ENCODE data around the gene GRAP2.

Gene GRAP2

GRCh38 chr22:39979048-39979447 lies 78.2 kb downstream of the GRAP2 start:
- Histone ChIP-seq H4K20me1 (ENCODE audit: insufficient read depth, low read length) (no peaks in the 10 kb centered on the region), H3K9me2 (replicated peaks; ENCODE audit: insufficient read depth, low read length) (no peaks in the 10 kb centered on the region), H3K9me3 (replicated peaks; ENCODE audit: insufficient read depth, low read length) (no peaks in the 10 kb centered on the region), H3K27ac (ENCODE audit: low read length) (no peak overlapping the region), H3K36me3 (replicated peaks; ENCODE audit: insufficient read depth, low read length) (no peaks in the 10 kb centered on the region), H3K79me2 (ENCODE audit: low read length) (no peaks in the 10 kb centered on the region), H3K27me3 (replicated peaks; ENCODE audit: insufficient read depth, low read length) (no peaks in the 10 kb centered on the region), H3F3A (ENCODE audit: insufficient read depth, low read length) (no peaks in the 10 kb centered on the region), H2AFZ (ENCODE audit: low read length) (no peak overlapping the region), H3K4me1 (ENCODE audit: low read length) (no peaks in the 10 kb centered on the region), H3K9ac (ENCODE audit: low read length) (no peak overlapping the region), H3K4me3 (ENCODE audit: low read length) (no peak overlapping the region), H3K4me2 (ENCODE audit: low read depth, low read length) (no peak overlapping the region)
- no peak for TF ChIP-seq EZH2phosphoT487 (IDR thresholded peaks at IDR 0.05; ENCODE audit: low read length)
- TF ChIP-seq EZH2 (optimal IDR thresholded peaks at IDR 0.05; ENCODE audit: low read depth, low read length): no peak
- TF ChIP-seq, protein P1, sequence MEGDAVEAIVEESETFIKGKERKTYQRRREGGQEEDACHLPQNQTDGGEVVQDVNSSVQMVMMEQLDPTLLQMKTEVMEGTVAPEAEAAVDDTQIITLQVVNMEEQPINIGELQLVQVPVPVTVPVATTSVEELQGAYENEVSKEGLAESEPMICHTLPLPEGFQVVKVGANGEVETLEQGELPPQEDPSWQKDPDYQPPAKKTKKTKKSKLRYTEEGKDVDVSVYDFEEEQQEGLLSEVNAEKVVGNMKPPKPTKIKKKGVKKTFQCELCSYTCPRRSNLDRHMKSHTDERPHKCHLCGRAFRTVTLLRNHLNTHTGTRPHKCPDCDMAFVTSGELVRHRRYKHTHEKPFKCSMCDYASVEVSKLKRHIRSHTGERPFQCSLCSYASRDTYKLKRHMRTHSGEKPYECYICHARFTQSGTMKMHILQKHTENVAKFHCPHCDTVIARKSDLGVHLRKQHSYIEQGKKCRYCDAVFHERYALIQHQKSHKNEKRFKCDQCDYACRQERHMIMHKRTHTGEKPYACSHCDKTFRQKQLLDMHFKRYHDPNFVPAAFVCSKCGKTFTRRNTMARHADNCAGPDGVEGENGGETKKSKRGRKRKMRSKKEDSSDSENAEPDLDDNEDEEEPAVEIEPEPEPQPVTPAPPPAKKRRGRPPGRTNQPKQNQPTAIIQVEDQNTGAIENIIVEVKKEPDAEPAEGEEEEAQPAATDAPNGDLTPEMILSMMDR (IDR thresholded peaks at IDR 0.05; ENCODE audit: low read length): no peak
- DNase-seq: no peak

DNA sequence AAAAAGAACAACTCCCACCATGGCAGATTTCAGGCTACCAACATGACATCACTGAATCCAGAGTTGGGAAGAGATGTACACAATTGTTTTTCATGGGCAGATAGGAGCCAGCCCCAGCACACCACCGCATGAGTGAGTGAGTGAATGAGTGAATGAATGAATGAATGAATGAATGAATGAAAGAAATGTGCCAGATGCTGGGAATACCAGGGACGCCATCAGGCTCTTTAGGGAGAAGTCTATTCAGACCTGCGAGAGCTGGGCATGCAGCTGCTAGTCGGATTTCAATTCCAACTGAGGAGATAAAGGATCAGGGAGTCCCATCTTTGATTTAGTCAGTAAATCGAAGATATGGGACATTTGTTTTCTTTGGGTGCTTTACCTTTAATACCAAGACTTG lies 78.6 kb downstream of the GRAP2 start:
- Histone ChIP-seq H3K27me3 (replicated peaks; ENCODE audit: insufficient read depth, low read length) (no peaks in the 10 kb centered on the region), H3K9me2 (replicated peaks; ENCODE audit: insufficient read depth, low read length) (no peaks in the 10 kb centered on the region), H3K9ac (ENCODE audit: low read length) (no peak overlapping the region), H2AFZ (ENCODE audit: low read length) (no peak overlapping the region), H3F3A (ENCODE audit: insufficient read depth, low read length) (no peaks in the 10 kb centered on the region), H3K79me2 (ENCODE audit: low read length) (no peaks in the 10 kb centered on the region), H3K27ac (ENCODE audit: low read length) (no peak overlapping the region), H3K4me2 (ENCODE audit: low read depth, low read length) (no peak overlapping the region), H3K4me1 (ENCODE audit: low read length) (no peaks in the 10 kb centered on the region), H4K20me1 (ENCODE audit: insufficient read depth, low read length) (no peaks in the 10 kb centered on the region), H3K4me3 (ENCODE audit: low read length) (no peak overlapping the region), H3K36me3 (replicated peaks; ENCODE audit: insufficient read depth, low read length) (no peaks in the 10 kb centered on the region), H3K9me3 (replicated peaks; ENCODE audit: insufficient read depth, low read length) (no peaks in the 10 kb centered on the region)
- no peak for DNase-seq
- no peak for TF ChIP-seq EZH2 (optimal IDR thresholded peaks at IDR 0.05; ENCODE audit: low read depth, low read length)
- TF ChIP-seq, protein P1 (IDR thresholded peaks at IDR 0.05; ENCODE audit: low read length): no peak

DNA sequence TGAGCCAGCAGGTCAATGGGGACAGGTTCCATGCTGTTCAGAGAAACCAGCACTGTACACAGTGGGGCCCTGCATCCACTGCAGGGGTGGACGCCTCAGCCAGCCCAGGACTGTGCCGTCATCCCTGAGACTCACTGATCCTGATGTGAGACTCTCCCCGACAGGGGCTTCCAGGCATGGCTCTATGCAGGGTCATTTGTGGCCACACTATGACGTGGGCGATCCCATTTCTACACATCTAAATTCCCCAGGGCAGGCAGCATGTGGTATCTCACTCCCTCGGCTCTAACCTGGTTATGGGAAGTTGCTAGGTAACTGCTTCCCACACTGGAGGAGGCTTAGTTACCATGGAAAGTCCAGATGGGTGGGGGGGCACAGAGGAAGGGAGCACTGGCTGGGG lies 79.7 kb downstream of the GRAP2 start:
- Histone ChIP-seq H3K27me3 (replicated peaks; ENCODE audit: insufficient read depth, low read length) (no peaks in the 10 kb centered on the region), H3K9me3 (replicated peaks; ENCODE audit: insufficient read depth, low read length) (no peaks in the 10 kb centered on the region), H3K36me3 (replicated peaks; ENCODE audit: insufficient read depth, low read length) (no peaks in the 10 kb centered on the region), H3K9me2 (replicated peaks; ENCODE audit: insufficient read depth, low read length) (no peaks in the 10 kb centered on the region), H3K4me2 (ENCODE audit: low read depth, low read length) (no peak overlapping the region), H4K20me1 (ENCODE audit: insufficient read depth, low read length) (no peaks in the 10 kb centered on the region), H2AFZ (ENCODE audit: low read length) (no peak overlapping the region), H3K27ac (ENCODE audit: low read length) (no peak overlapping the region), H3F3A (ENCODE audit: insufficient read depth, low read length) (peaks cover 2% of the 10 kb centered on the region; the same call in 1 of the 2 replicates), H3K79me2 (ENCODE audit: low read length) (no peaks in the 10 kb centered on the region), H3K4me3 (ENCODE audit: low read length) (no peak overlapping the region), H3K9ac (ENCODE audit: low read length) (no peak overlapping the region), H3K4me1 (ENCODE audit: low read length) (peaks cover 6% of the 10 kb centered on the region)
- TF ChIP-seq, protein P1 (IDR thresholded peaks at IDR 0.05; ENCODE audit: low read length): no peak
- no peak for TF ChIP-seq EZH2 (optimal IDR thresholded peaks at IDR 0.05; ENCODE audit: low read depth, low read length)
- TF ChIP-seq EZH2phosphoT487 (IDR thresholded peaks at IDR 0.05; ENCODE audit: low read length): no peak
- no peak for DNase-seq
